Measurements from ENCODE around the gene VTI1B. TPM values are rescaled to one million over a fixed set of nuclear protein-coding genes. Genes with fewer than 3 reads are reported as not detected.

VTI1B gene
- total RNA-seq, 2 donors from 2014 or later: 118 to 120 TPM

DNA sequence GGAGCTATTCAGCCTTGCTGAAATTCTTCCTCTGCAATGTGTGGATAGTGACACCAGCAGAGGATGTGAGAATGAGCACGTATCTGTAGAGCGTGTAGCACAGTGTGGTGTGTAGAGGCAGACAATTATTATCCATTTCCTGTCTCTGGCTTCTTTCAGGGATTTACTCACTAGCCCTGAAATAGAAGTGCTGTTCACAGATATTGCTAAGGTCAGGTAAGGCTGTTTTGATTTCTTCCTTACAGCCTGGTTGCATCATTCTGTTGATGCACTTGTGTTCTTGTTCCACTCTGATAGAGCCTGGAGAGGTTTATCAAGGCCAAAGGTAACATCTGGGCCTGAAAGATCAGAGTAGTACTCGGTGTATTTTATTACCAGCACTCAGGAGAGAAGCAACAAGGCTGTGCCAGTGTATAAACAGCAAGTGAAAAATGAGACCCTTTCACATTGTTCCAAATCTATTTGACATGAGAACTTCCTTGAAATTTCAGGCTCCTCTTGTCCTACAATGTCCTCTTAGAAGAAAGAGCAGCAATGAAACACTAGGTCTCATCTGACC, 38.0 kb downstream of the VTI1B start:
- TF ChIP-seq, protein P1, sequence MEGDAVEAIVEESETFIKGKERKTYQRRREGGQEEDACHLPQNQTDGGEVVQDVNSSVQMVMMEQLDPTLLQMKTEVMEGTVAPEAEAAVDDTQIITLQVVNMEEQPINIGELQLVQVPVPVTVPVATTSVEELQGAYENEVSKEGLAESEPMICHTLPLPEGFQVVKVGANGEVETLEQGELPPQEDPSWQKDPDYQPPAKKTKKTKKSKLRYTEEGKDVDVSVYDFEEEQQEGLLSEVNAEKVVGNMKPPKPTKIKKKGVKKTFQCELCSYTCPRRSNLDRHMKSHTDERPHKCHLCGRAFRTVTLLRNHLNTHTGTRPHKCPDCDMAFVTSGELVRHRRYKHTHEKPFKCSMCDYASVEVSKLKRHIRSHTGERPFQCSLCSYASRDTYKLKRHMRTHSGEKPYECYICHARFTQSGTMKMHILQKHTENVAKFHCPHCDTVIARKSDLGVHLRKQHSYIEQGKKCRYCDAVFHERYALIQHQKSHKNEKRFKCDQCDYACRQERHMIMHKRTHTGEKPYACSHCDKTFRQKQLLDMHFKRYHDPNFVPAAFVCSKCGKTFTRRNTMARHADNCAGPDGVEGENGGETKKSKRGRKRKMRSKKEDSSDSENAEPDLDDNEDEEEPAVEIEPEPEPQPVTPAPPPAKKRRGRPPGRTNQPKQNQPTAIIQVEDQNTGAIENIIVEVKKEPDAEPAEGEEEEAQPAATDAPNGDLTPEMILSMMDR (conservative IDR thresholded peaks at IDR 0.05): no peak
- Histone ChIP-seq H3K36me3 (ENCODE audit: control insufficient read depth, insufficient read depth, low read length) (no peaks in the 10 kb centered on the region), H3K4me1 (ENCODE audit: control insufficient read depth, insufficient read depth, low read length) (no peaks in the 10 kb centered on the region), H3K4me3 (ENCODE audit: low read length) (no peak overlapping the region), H3K27ac (ENCODE audit: low read depth, low read length) (no peak overlapping the region), H3K9ac (ENCODE audit: extremely low read depth, low read length, poor library complexity, severe bottlenecking) (no peak overlapping the region), H3K27me3 (ENCODE audit: control insufficient read depth, insufficient read depth, low read length, poor library complexity, severe bottlenecking) (no peaks in the 10 kb centered on the region), H3K9me3 (ENCODE audit: control insufficient read depth, low read length) (no peaks in the 10 kb centered on the region)
- WGBS, 2 experiments (ENCODE audit: insufficient coverage in 1 of 2, insufficient read length in 1 of 2): 95 to 100% methylated on average over 2 to 3 of the region's 3 CpGs
- H3K36me3 Mint-ChIP-seq (ENCODE audit: low read depth): peaks cover 10% of the 10 kb centered on the region
- no peak for DNase-seq
- no peaks in the 10 kb centered on the region for H3K4me1 Mint-ChIP-seq
- no peak overlapping the region for H3K27ac Mint-ChIP-seq
- no peak overlapping the region for H3K4me3 Mint-ChIP-seq
- no peaks in the 10 kb centered on the region for H3K9me3 Mint-ChIP-seq
- H3K27me3 Mint-ChIP-seq (ENCODE audit: insufficient read depth): no peaks in the 10 kb centered on the region

DNA sequence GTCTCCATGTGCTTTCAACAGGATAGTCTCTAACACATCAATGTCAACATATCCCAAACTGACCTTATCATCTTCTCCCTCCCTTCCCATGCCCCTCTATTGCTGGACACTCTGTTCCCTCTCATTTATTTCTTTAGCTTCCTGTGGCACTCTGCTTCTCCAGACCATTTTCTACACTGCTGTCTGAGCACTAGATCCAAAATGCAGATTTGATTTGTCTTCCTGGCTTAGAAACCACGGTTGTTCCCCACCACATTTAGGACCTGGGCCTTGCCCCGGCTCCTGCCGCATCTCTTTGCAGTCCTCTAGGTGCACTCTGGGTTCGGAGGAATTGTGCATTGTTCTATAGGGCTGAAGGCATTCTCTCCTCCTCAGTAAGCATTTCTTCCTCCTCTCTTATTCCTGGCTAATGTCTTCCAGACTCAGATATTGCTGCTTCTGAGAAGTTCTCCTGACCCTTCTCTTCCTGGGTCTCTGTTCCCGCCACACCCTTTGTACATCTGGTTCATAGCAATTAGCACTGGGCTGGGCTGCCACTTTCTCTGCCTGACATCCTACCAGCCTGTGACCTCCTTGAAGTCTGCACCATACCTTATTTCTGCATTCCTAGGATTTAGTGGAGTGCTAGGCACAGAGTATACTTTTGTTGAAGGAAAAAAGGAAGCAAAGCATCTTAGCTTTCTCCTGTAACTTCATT, 40.8 kb downstream of the VTI1B start:
- WGBS, 2 experiments (ENCODE audit: insufficient coverage in 1 of 2, insufficient read length in 1 of 2): 91 to 96% methylated on average over 4 to 5 of the region's 5 CpGs
- TF ChIP-seq, protein P1 (conservative IDR thresholded peaks at IDR 0.05): no peak
- Histone ChIP-seq H3K9ac (ENCODE audit: extremely low read depth, low read length, poor library complexity, severe bottlenecking) (no peak overlapping the region), H3K36me3 (ENCODE audit: control insufficient read depth, insufficient read depth, low read length) (no peaks in the 10 kb centered on the region), H3K27ac (ENCODE audit: low read depth, low read length) (no peak overlapping the region), H3K9me3 (ENCODE audit: control insufficient read depth, low read length) (no peaks in the 10 kb centered on the region), H3K4me3 (ENCODE audit: low read length) (no peak overlapping the region), H3K27me3 (ENCODE audit: control insufficient read depth, insufficient read depth, low read length, poor library complexity, severe bottlenecking) (no peaks in the 10 kb centered on the region), H3K4me1 (ENCODE audit: control insufficient read depth, insufficient read depth, low read length) (no peaks in the 10 kb centered on the region)
- H3K36me3 Mint-ChIP-seq (ENCODE audit: low read depth): peaks cover 19% of the 10 kb centered on the region
- H3K27me3 Mint-ChIP-seq (ENCODE audit: insufficient read depth): no peaks in the 10 kb centered on the region
- DNase-seq: no peak
- no peak overlapping the region for H3K27ac Mint-ChIP-seq
- no peak overlapping the region for H3K4me3 Mint-ChIP-seq
- no peaks in the 10 kb centered on the region for H3K4me1 Mint-ChIP-seq
- no peaks in the 10 kb centered on the region for H3K9me3 Mint-ChIP-seq

DNA sequence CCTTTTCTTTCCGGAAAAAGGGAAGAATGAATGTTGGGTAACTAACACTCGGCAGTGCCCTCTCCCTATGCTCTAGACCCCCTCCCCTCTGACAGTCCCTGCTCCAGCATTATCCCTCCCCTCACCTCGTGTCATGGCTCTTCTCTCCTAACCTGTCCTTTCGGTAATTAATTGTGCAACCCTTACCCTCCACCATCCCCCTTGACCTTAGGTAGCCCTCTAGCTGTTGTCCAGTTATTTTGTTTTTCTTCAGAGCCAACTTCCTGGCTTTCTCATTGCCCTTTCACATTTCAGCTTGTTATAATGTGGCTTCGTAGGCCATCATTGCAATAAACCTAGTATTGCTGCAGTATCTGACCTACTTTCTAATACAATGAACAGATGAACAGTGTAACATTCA, 43.5 kb downstream of the VTI1B start:
- TF ChIP-seq, protein P1 (conservative IDR thresholded peaks at IDR 0.05): no peak

More for the DNA sequence above, 43.5 kb downstream of the VTI1B start:
- no peaks in the 10 kb centered on the region for H3K9me3 ChIP-seq (ENCODE audit: control insufficient read depth, low read length)
- H3K27me3 Mint-ChIP-seq (ENCODE audit: insufficient read depth): no peaks in the 10 kb centered on the region
- no peak overlapping the region for H3K4me3 Mint-ChIP-seq
- H3K9me3 Mint-ChIP-seq: no peaks in the 10 kb centered on the region
- H3K4me3 ChIP-seq (ENCODE audit: low read length): no peak overlapping the region
- H3K27ac ChIP-seq (ENCODE audit: low read depth, low read length): no peak overlapping the region
- no peak for DNase-seq
- H3K27me3 ChIP-seq (ENCODE audit: control insufficient read depth, insufficient read depth, low read length, poor library complexity, severe bottlenecking): no peaks in the 10 kb centered on the region
- no peaks in the 10 kb centered on the region for H3K4me1 Mint-ChIP-seq
- H3K4me1 ChIP-seq (ENCODE audit: control insufficient read depth, insufficient read depth, low read length): no peaks in the 10 kb centered on the region
- H3K36me3 Mint-ChIP-seq (ENCODE audit: low read depth): peaks cover 19% of the 10 kb centered on the region
- H3K36me3 ChIP-seq (ENCODE audit: control insufficient read depth, insufficient read depth, low read length): no peaks in the 10 kb centered on the region
- 93 to 97% methylated on average over 4 to 5 of the region's 5 CpGs for WGBS, 2 experiments (ENCODE audit: insufficient coverage in 1 of 2, insufficient read length in 1 of 2)
- H3K27ac Mint-ChIP-seq: no peak overlapping the region
- no peak overlapping the region for H3K9ac ChIP-seq (ENCODE audit: extremely low read depth, low read length, poor library complexity, severe bottlenecking)
